Left lung (tissue), 10 donors: Measurements from ENCODE around the gene SERTAD1. TPM values are rescaled to one million over a fixed set of nuclear protein-coding genes. Genes with fewer than 3 reads are reported as not detected.
"Not testable (repeated sequence)": the region's sequence is repeated elsewhere in the genome, so short reads cannot be mapped to it uniquely, and the experiment has no call there.

Source experiments
- ATAC-seq: fragments of 200-7000 bp; cut with Tn5 transposase; one replicate; pipeline ENCODE4 v1.9.1; 2020; ENCODE audit warnings: moderate library complexity
- DNase-seq, 4 donors: peaks; one replicate each; pipeline ENCODE4 v3.0.0-alpha.2; 2013 to 2020
- H3K27ac ChIP-seq, 2 donors: fragments of 200-600 bp; sonication (generic) in 1 of 2; one replicate each; pipeline versions ENCODE4 v1.5.0 to v1.8.0; 2020 to 2021
- H3K27me3 ChIP-seq, 2 donors: fragments of 200-600 bp; sonication (generic) in 1 of 2; one replicate each; pipeline versions ENCODE4 v1.5.0 to v1.8.0; 2020 to 2021
- H3K36me3 ChIP-seq, 2 donors: fragments of 200-600 bp; sonication (generic) in 1 of 2; one replicate each; pipeline versions ENCODE4 v1.5.0 to v1.8.0; 2020 to 2021
- H3K4me1 ChIP-seq, 2 donors: fragments of 200-600 bp; one replicate each; pipeline ENCODE4 v1.8.0; 2021
- H3K4me3 ChIP-seq, 2 donors: fragments of 200-600 bp; sonication (generic) in 1 of 2; one replicate each; pipeline versions ENCODE4 v1.5.0 to v1.8.0; 2020 to 2021; ENCODE audit warnings: mild to moderate bottlenecking in 1 of 2
- H3K9me3 ChIP-seq, 2 donors: fragments of 200-600 bp; sonication (generic) in 1 of 2; one replicate each; pipeline versions ENCODE4 v1.5.0 to v1.8.0; 2020 to 2021
- intact Hi-C, 2 donors: fragments of 100-400 bp; cut with DNase I; formaldehyde crosslinking; loops; one replicate each; pipeline versions ENCODE4 v1.11.2 to v1.14.2; 2022
- polyA plus RNA-seq, 6 donors: library from polyadenylated mRNA; unstranded; fragments of 120-200 nt; gene quantifications; one replicate each; pipeline ENCODE4 v1.2.1, GENCODE V29; 2013; ENCODE audit not compliant: insufficient read length in 6 of 6
- total RNA-seq, 2 donors: library from RNA; stranded (reverse); fragmentation: NEBNext Ultra II Directional; extraction: Animal tissue kit (Norgen Biotek cat#: 25700); gene quantifications; one replicate each; pipeline ENCODE4 v1.2.1, GENCODE V29; 2021
- TF ChIP-seq, protein P1 (sequence below), 2 donors: fragments of 200-600 bp; sonication (generic) in 1 of 2; IDR thresholded peaks; one replicate each; pipeline versions ENCODE4 v1.5.0 to v1.8.0; 2021; ENCODE audit warnings: antibody characterized with exemption in 2 of 2
- donor health status: DM: no; HTN: yes; CAD: no.
- donor health status: DM: no; HTN: no; CAD: no.

Gene SERTAD1
- total and polyA plus RNA-seq, 8 donors: 4.3 to 17.5 (median 6.9) TPM

DNA sequence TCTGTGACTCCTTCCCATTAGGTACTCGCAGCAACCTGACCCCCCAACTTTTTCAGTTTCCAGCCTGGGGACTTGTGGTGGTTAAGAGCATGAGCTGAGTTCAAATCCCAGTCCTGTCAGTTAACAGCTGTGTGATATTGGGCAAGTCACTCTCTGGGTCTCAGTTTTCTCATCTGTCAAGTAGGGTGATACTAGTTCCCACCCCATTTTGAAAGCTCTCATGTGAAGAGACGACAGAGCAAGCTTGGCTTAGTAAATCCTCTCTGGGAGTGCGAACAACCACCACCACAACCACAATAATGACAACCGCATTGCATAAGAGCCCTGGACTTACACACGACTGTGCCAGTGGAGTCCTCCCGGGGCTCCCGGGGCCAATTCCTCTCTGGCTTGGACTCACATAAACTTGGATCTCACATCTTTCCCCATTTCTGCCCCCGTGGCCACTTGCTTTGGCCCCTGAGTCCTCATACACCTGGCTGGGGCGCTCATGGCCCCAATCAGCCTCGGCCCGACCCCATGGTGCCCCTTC lies 39.3 kb upstream of the SERTAD1 start:
- peak; percentile 20 for ATAC-seq
- Histone ChIP-seq H3K27me3 (peaks cover 0 to 37% of the 10 kb centered on the region in 2 donors), H3K27ac (peak overlapping the region; percentile 86 to 93), H3K9me3 (no peaks in the 10 kb centered on the region), H3K4me3 (peak overlapping the region; percentile 57 to 75), H3K4me1 (peaks cover 12 to 58% of the 10 kb centered on the region in 2 donors), H3K36me3 (no peaks in the 10 kb centered on the region)
- peak in 1 of 4 donors; percentile 44 for DNase-seq
- intact Hi-C loops: no loop called here
- TF ChIP-seq, protein P1, sequence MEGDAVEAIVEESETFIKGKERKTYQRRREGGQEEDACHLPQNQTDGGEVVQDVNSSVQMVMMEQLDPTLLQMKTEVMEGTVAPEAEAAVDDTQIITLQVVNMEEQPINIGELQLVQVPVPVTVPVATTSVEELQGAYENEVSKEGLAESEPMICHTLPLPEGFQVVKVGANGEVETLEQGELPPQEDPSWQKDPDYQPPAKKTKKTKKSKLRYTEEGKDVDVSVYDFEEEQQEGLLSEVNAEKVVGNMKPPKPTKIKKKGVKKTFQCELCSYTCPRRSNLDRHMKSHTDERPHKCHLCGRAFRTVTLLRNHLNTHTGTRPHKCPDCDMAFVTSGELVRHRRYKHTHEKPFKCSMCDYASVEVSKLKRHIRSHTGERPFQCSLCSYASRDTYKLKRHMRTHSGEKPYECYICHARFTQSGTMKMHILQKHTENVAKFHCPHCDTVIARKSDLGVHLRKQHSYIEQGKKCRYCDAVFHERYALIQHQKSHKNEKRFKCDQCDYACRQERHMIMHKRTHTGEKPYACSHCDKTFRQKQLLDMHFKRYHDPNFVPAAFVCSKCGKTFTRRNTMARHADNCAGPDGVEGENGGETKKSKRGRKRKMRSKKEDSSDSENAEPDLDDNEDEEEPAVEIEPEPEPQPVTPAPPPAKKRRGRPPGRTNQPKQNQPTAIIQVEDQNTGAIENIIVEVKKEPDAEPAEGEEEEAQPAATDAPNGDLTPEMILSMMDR (IDR thresholded peaks at IDR 0.05): no peak

DNA sequence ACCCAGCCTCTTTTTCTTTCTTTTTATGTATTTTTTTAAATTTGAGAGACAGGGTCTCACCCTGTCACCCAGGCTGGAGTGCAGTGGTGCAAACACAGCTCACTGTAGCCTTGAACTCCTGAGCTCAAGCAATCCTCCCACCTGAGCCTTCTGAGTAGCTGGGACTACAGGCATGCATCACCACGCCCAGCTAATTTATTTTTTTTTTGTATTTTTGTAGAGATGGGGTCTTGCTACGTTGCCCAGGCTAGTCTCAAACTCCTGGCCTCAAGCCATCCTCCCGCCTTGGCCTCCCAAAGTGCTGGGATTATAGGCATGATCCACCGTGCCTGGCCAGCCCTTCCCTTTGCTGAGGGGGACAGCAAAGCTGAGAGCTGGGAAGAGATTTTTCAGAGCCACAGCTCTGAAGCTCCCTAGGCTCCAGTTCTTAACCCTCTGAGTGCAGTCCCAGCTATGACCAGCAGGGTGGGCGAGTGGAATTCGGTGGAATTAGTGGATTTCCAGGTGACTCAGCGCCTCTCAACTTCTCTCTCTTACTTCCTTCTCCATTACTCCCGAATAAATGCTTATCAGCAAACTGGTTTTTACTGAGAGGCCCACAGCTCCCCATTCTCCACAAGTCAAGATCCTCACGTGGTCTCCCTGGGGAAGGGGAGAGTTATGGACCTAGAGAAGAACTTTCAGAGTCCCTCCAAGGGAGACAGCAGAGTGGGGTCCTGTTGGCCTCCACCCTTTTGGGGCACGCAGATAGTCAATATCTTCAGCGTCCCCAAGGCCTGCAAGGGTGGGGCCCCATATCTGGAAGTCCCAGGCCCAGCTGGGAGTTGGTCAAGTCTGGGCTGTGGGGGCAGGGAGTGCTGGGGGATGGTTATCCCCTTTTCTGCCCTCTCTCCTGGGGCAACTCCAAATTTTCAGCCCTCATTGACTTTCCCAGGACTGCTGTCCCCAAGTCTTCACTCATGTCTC lies 38.5 kb upstream of the SERTAD1 start:
- Histone ChIP-seq H3K36me3 (no peaks in the 10 kb centered on the region), H3K27me3 (peaks cover 0 to 32% of the 10 kb centered on the region in 2 donors), H3K4me1 (peaks cover 12 to 58% of the 10 kb centered on the region in 2 donors), H3K4me3 (peak overlapping the region; percentile 57 to 75), H3K9me3 (no peaks in the 10 kb centered on the region), H3K27ac (peak overlapping the region; percentile 86 to 93)
- TF ChIP-seq, protein P1 (IDR thresholded peaks at IDR 0.05): peak; percentile 78 to 91
- intact Hi-C loops: no loop called here
- DNase-seq: peak; percentile 46 to 86 (median 84)
- peak; percentile 63 for ATAC-seq

DNA sequence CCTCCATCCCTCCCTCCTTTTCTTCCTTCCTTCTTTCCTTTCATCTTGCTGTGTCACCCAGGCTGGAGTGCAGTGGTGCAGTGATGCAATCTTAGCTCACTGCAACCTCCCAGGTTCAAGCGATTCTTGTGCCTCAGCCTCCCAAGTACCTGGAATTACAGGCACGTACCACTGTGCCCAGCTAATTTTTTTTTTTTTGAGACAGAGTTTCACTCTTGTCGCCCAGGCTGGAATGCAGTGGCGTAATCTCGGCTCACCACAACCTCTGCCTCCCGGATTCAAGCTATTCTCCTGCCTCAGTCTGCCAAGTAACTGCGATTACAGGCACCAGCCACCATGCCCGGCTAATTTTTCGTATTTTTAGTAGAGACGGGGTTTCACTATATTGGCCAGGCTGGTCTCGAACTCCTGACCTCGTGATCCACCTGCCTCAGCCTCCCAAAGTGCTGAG lies 37.8 kb upstream of the SERTAD1 start:
- H3K4me3 ChIP-seq: peak overlapping the region in 1 of 2 donors; percentile 57
- intact Hi-C loops, H3K36me3 ChIP-seq, H3K9me3 ChIP-seq: not testable (repeated sequence)
- H3K4me1 ChIP-seq: peaks cover 12 to 58% of the 10 kb centered on the region in 2 donors
- peak in 1 of 4 donors; percentile 68 for DNase-seq
- peak; percentile 9 for ATAC-seq
- H3K27me3 ChIP-seq: peaks cover 0 to 25% of the 10 kb centered on the region in 2 donors
- H3K27ac ChIP-seq: peak overlapping the region; percentile 86 to 93

DNA sequence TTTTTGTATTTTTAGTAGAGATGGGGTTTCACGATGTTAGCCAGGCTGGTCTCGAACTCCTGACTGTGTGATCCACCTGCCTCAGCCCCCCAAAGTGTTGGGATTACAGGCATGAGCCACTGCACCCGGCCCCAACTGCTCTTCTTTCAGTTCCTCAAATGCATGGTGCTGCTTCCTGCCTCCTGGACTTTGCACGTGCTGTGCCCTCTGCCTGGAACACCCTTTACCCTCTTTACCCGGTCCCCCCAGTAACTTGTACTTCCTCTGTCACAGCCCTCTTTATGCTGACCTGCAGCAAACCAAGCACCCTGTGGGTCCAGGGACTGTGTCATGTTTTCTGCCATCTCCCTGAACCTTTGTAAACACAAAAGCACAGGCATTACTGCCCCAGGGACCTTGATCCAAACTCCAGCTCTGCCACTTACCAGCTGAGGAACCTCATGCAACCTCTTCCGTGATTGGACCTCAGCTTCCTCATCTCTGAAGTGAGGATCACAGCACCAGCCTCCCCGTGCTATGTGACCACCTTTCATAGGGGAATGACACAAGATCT lies 36.0 kb upstream of the SERTAD1 start:
- H3K36me3 ChIP-seq: peaks cover 0 to 24% of the 10 kb centered on the region in 2 donors
- H3K27ac ChIP-seq: peak overlapping the region in 1 of 2 donors; percentile 50
- peaks cover 0 to 7% of the 10 kb centered on the region in 2 donors for H3K27me3 ChIP-seq
- ATAC-seq: no peak
- DNase-seq: peak in 1 of 4 donors; percentile 73
- no peaks in the 10 kb centered on the region for H3K9me3 ChIP-seq
- TF ChIP-seq, protein P1 (IDR thresholded peaks at IDR 0.05): no peak
- intact Hi-C loops: no loop called here
- peak overlapping the region in 1 of 2 donors; percentile 2 for H3K4me3 ChIP-seq
- H3K4me1 ChIP-seq: peaks cover 12 to 53% of the 10 kb centered on the region in 2 donors

DNA sequence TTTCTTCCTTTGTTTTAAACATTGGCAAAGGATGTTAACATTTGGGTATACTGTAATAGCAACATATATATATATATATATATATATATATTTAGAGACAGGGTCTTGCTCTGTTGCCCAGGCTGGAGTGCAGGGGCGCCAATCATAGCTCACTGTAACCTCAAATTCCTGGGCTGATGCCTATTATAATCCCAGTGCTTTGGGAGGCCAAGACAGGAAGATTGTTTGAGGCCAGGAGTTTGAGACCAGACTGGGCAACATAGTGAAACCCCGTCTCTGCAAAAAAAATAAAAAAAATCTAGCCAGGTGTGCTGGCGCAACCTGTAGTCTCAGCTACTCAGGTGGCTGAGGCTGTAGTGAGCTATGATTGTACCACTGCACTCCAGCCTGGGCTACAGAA lies 34.4 kb upstream of the SERTAD1 start:
- Histone ChIP-seq H3K36me3 (peaks cover 0 to 37% of the 10 kb centered on the region in 2 donors), H3K4me3 (no peak overlapping the region), H3K27ac (no peak overlapping the region), H3K9me3 (no peaks in the 10 kb centered on the region), H3K27me3 (no peaks in the 10 kb centered on the region), H3K4me1 (peaks cover 5 to 44% of the 10 kb centered on the region in 2 donors)
- intact Hi-C loops: no loop called here
- TF ChIP-seq, protein P1 (IDR thresholded peaks at IDR 0.05): no peak
- ATAC-seq: no peak
- DNase-seq: no peak
